SK-N-SH (cell line): ENCODE measurements around the gene GRIN1. TPM values are rescaled to one million over a fixed set of nuclear protein-coding genes. Genes with fewer than 3 reads are reported as not detected.

Experiments used
- CTCF ChIA-PET: fragments of 300-600, 350-600 bp; formaldehyde crosslinking; extraction: SDS; loops from one replicate; lab custom pipeline; 2021; lab: Yijun Ruan, JAX
- POLR2A ChIA-PET: fragments of 350-600 bp; sonication (Branson Sonifier 250); formaldehyde crosslinking; extraction: SDS; loops from one replicate; lab custom pipeline; 2020; ENCODE audit warnings: antibody characterized with exemption, inconsistent platforms; lab: Yijun Ruan, JAX
- DNase-seq: peaks from one replicate; pipeline ENCODE4 v3.0.0; 2012
- H2AFZ ChIP-seq: fragments of 200-600 bp; sonication (generic); 2 replicates; pipeline ENCODE4 v1.8.1; 2016; ENCODE audit warnings: antibody characterized with exemption, mild to moderate bottlenecking, low read depth
- H3F3A ChIP-seq: fragments of 200-600 bp; sonication (generic); replicated peaks from 2 replicates; pipeline ENCODE3; 2016; ENCODE audit warnings: antibody characterized with exemption, mild to moderate bottlenecking; ENCODE audit not compliant: insufficient read depth
- H3K27ac ChIP-seq, 2 experiments: fragments of 200-500 bp in 1 of 2; fragments of 200-600 bp in 1 of 2; sonication (Bioruptor generic) in 1 of 2; sonication (generic), shearing (Covaris generic) in 1 of 2; 2 replicates each; pipeline versions ENCODE4 v1.5.1 to v1.6.1; 2014 to 2016; ENCODE audit warnings: low read depth in 2 of 2, inconsistent platforms in 1 of 2, low read length in 1 of 2, mild to moderate bottlenecking in 1 of 2, mixed read lengths in 1 of 2
- H3K27me3 ChIP-seq: fragments of 200-600 bp; sonication (generic), shearing (Covaris generic); 2 replicates; pipeline ENCODE4 v1.6.1; 2016; ENCODE audit warnings: mixed run types; ENCODE audit not compliant: insufficient read depth
- H3K36me3 ChIP-seq, 2 experiments: fragments of 200-500 bp in 1 of 2; fragments of 200-600 bp in 1 of 2; sonication (Bioruptor generic) in 1 of 2; sonication (generic) in 1 of 2; replicated peaks in 1 of 2; 2 replicates each; pipeline versions ENCODE3 to v1.5.1; 2014 to 2016; ENCODE audit warnings: low read length in 1 of 2, mild to moderate bottlenecking in 1 of 2; ENCODE audit not compliant: insufficient read depth in 2 of 2, control insufficient read depth in 1 of 2
- H3K4me1 ChIP-seq, 2 experiments: fragments of 200-500 bp in 1 of 2; fragments of 200-600 bp in 1 of 2; sonication (Bioruptor generic) in 1 of 2; sonication (generic), shearing (Covaris generic) in 1 of 2; 2 replicates each; pipeline versions ENCODE4 v1.5.1 to v1.6.1; 2014 to 2016; ENCODE audit warnings: low read depth in 1 of 2, low read length in 1 of 2, mixed run types in 1 of 2; ENCODE audit not compliant: insufficient read depth in 2 of 2, control insufficient read depth in 1 of 2
- H3K4me2 ChIP-seq: fragments of 200-600 bp; sonication (generic), shearing (Covaris generic); 2 replicates; pipeline ENCODE4 v1.6.1; 2017; ENCODE audit warnings: mixed run types
- H3K4me3 ChIP-seq, 2 experiments: fragments of 200-500 bp in 1 of 2; fragments of 200-600 bp in 1 of 2; sonication (Bioruptor generic) in 1 of 2; sonication (generic), shearing (Covaris generic) in 1 of 2; 2 replicates each; pipeline versions ENCODE4 v1.5.1 to v1.8.1; 2014 to 2016; ENCODE audit warnings: low read depth in 2 of 2, inconsistent platforms in 1 of 2, low read length in 1 of 2, mild to moderate bottlenecking in 1 of 2, mixed read lengths in 1 of 2, moderate library complexity in 1 of 2
- H3K79me2 ChIP-seq: fragments of 200-600 bp; sonication (generic); 2 replicates; pipeline ENCODE4 v1.8.1; 2017; ENCODE audit warnings: mild to moderate bottlenecking; ENCODE audit not compliant: insufficient read depth
- H3K9ac ChIP-seq: fragments of 200-600 bp; sonication (generic); 2 replicates; pipeline ENCODE4 v1.6.1; 2017; ENCODE audit warnings: mixed run types
- H3K9me2 ChIP-seq: fragments of 200-600 bp; sonication (generic); 2 replicates; pipeline ENCODE4 v1.6.1; 2017; ENCODE audit warnings: mixed run types
- H3K9me3 ChIP-seq: fragments of 200-600 bp; sonication (generic); 2 replicates; pipeline ENCODE4 v1.6.1; 2017; ENCODE audit warnings: mixed run types, mild to moderate bottlenecking, moderate library complexity
- H4K20me1 ChIP-seq: fragments of 200-600 bp; sonication (generic); 2 replicates; pipeline ENCODE4 v1.6.1; 2017; ENCODE audit warnings: mild to moderate bottlenecking, mixed run types; ENCODE audit not compliant: insufficient read depth
- ELF1 ChIP-seq: IDR thresholded peaks from 2 replicates; pipeline ENCODE4 v1.4.0; 2012
- EP300 ChIP-seq, 2 experiments: IDR thresholded peaks; 2 replicates each; pipeline versions ENCODE4 v1.4.0 to v1.6.1; 2012; ENCODE audit warnings: borderline replicate concordance in 1 of 2, low read depth in 1 of 2, low read length in 1 of 2
- EZH2phosphoT487 ChIP-seq: fragments of 200-600 bp; sonication (generic); IDR thresholded peaks from 2 replicates; pipeline ENCODE4 v1.6.1; 2017; ENCODE audit warnings: low read depth, mixed run types, mild to moderate bottlenecking, antibody characterized with exemption, moderate library complexity, borderline replicate concordance
- FOSL2 ChIP-seq: IDR thresholded peaks from 2 replicates; pipeline ENCODE4 v1.4.0; 2012; ENCODE audit warnings: low read depth, mild to moderate bottlenecking, moderate library complexity, borderline replicate concordance
- JUND ChIP-seq: IDR thresholded peaks from 2 replicates; pipeline ENCODE4 v1.4.0; 2012
- MEF2A ChIP-seq: IDR thresholded peaks from 2 replicates; pipeline ENCODE4 v1.4.0; 2012; ENCODE audit warnings: low read depth, borderline replicate concordance
- RXRA ChIP-seq: IDR thresholded peaks from 2 replicates; pipeline ENCODE4 v1.4.0; 2012; ENCODE audit warnings: low read depth, mild to moderate bottlenecking, borderline replicate concordance
- SMC3 ChIP-seq: IDR thresholded peaks from 2 replicates; pipeline ENCODE4 v1.6.1; 2012; ENCODE audit warnings: low read depth, low read length, improper control_type of control experiment
- TAF1 ChIP-seq: IDR thresholded peaks from 2 replicates; pipeline ENCODE4 v1.6.1; 2012; ENCODE audit warnings: low read depth, mild to moderate bottlenecking, low read length, moderate library complexity, borderline replicate concordance
- WGBS: methylation state at CpG from one replicate; pipeline ENCODE4 v1.1.6; 2017; ENCODE audit warnings: low lambda C conversion rate; 5-methylcytosine and 5-hydroxymethylcytosine counted together
- polyA plus RNA-seq, 3 experiments: library from polyadenylated mRNA; depleted of rRNA; stranded (reverse); fragments of >200 nt; gene quantifications; 2 replicates each; pipeline ENCODE4 v1.2.3, GENCODE V29; 2012
- TF ChIP-seq, protein P1 (sequence below): IDR thresholded peaks from 2 replicates; pipeline ENCODE4 v1.6.1; 2012; ENCODE audit warnings: mild to moderate bottlenecking, low read depth, low read length, moderate library complexity

The GRIN1 gene
- polyA plus RNA-seq, 1 of the 3 experiments (the other 2 are of a cell fraction) = not detected

DNA sequence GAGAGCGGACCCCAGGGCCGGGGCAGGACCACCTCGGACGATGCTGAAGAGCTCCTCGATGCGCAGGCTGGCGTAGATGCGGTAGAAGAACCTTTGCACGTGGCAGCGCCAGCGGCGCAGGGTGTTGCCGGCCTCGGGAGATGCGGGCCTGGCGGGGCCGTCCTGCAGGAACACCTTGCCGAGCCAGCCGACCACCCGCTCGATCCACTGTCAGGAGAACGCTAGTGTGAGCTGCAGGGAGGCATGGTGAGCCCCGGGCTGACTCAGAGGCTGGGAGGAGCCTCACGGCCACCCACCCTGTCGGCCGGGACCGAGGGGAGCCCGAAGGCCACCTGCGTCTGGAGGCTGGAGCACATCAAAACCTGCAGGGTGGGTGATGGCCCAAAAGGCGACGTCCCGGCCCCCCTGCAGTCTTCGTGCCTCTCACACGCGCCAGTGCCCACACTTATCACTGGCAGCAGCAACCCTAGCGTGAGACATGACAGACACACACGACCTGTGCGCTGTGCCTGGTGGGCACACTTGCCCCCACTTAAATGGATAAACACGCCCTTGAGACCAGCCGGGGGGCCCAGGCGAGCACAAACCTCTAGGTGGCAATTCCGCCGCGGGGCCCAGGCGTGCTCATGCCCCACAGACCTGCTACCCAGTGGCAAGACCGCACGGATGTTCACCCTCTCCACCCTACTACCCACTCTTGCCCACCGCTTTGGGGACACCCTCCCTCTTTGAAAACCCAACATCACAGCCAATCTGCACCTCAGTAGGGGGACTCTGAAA is 46.1 kb downstream of the GRIN1 start (continued):
- no peak for TF ChIP-seq RXRA
- no peak for TF ChIP-seq EZH2phosphoT487
- TF ChIP-seq MEF2A = no peak

DNA sequence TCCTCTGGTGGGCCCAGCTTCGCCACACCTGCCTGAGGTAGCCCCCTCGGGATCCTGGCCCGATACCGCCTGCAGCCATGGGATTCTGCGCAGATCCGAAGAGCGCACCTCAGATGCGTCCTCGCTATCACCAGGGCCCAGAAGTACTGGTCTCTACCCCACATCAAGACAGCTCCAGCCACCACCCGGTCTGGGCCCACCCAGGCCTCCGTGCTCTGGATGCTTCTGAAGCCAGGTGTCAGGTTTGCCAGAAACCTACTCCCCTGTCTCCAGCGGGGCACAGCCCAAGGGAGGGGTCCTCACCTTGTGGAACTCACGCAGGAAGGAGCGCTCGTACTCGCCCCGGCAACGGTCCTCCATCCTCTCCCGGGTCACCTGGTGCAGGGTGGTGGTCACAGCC is 47.0 kb downstream of the GRIN1 start:
- Histone ChIP-seq H3K4me2 (no peak overlapping the region), H3F3A (peaks cover 16% of the 10 kb centered on the region), H4K20me1 (peaks cover 20% of the 10 kb centered on the region), H2AFZ (no peak overlapping the region), H3K36me3 (peaks cover 3 to 53% of the 10 kb centered on the region in 2 experiments), H3K27ac (no peak overlapping the region), H3K4me3 (no peak overlapping the region), H3K27me3 (no peaks in the 10 kb centered on the region), H3K9me3 (no peaks in the 10 kb centered on the region), H3K79me2 (peaks cover 42% of the 10 kb centered on the region), H3K4me1 (peaks cover 12 to 35% of the 10 kb centered on the region in 2 experiments; a peak in 3 of 4 replicates), H3K9ac (no peak overlapping the region), H3K9me2 (no peaks in the 10 kb centered on the region)
- ChIA-PET POLR2A (no interaction called here), CTCF (interaction anchor here (1.4 kb wide), 1 partner anchor 51 kb away, joined by 4 read pairs; no protein-coding TSS in a partner anchor)
- DNase-seq = no peak
- TF ChIP-seq MEF2A (no peak), RXRA (no peak), FOSL2 (no peak), EP300 (IDR thresholded peaks at IDR 0.05; ENCODE audit: borderline replicate concordance in 1 of 2, low read depth in 1 of 2, low read length in 1 of 2) (no peak), JUND (no peak), ELF1 (no peak), TAF1 (no peak), SMC3 (no peak)
- TF ChIP-seq, protein P1, sequence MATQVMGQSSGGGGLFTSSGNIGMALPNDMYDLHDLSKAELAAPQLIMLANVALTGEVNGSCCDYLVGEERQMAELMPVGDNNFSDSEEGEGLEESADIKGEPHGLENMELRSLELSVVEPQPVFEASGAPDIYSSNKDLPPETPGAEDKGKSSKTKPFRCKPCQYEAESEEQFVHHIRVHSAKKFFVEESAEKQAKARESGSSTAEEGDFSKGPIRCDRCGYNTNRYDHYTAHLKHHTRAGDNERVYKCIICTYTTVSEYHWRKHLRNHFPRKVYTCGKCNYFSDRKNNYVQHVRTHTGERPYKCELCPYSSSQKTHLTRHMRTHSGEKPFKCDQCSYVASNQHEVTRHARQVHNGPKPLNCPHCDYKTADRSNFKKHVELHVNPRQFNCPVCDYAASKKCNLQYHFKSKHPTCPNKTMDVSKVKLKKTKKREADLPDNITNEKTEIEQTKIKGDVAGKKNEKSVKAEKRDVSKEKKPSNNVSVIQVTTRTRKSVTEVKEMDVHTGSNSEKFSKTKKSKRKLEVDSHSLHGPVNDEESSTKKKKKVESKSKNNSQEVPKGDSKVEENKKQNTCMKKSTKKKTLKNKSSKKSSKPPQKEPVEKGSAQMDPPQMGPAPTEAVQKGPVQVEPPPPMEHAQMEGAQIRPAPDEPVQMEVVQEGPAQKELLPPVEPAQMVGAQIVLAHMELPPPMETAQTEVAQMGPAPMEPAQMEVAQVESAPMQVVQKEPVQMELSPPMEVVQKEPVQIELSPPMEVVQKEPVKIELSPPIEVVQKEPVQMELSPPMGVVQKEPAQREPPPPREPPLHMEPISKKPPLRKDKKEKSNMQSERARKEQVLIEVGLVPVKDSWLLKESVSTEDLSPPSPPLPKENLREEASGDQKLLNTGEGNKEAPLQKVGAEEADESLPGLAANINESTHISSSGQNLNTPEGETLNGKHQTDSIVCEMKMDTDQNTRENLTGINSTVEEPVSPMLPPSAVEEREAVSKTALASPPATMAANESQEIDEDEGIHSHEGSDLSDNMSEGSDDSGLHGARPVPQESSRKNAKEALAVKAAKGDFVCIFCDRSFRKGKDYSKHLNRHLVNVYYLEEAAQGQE = no peak
- WGBS = 100% methylated on average over 5 of the region's 19 CpGs
